Kidney (tissue), 14 donors: ENCODE results near the gene DHFR. TPM values are rescaled to one million over a fixed set of nuclear protein-coding genes. Genes with fewer than 3 reads are reported as not detected.

Experiments
- DNase-seq, 5 donors: peaks; one replicate each; pipeline ENCODE4 v3.0.0-alpha.2; 2013 to 2020
- FAIRE-seq: peaks from 2 replicates; lab custom pipeline; 2012; peaks lifted over from hg19 to GRCh38; lab: Jason Lieb, UNC
- H3K27ac ChIP-seq, 2 donors: one replicate each; pipeline ENCODE4 v1.7.0; 2013; ENCODE audit warnings: low read depth in 2 of 2, low read length in 2 of 2, inconsistent platforms in 1 of 2
- H3K27me3 ChIP-seq: one replicate; pipeline ENCODE4 v1.7.1; 2013; ENCODE audit warnings: low read length, inconsistent platforms; ENCODE audit not compliant: control insufficient read depth, insufficient read depth
- H3K36me3 ChIP-seq, 3 donors: one replicate each; pipeline versions ENCODE4 v1.7.0 to v1.7.1; 2013; ENCODE audit warnings: low read length in 3 of 3, control low read depth in 1 of 3, inconsistent platforms in 1 of 3; ENCODE audit not compliant: insufficient read depth in 3 of 3, control insufficient read depth in 2 of 3
- H3K4me1 ChIP-seq, 3 donors: one replicate each; pipeline versions ENCODE4 v1.7.0 to v1.7.1; 2013; ENCODE audit warnings: low read length in 3 of 3, inconsistent platforms in 1 of 3, low read depth in 1 of 3; ENCODE audit not compliant: control insufficient read depth in 2 of 3, insufficient read depth in 2 of 3
- H3K4me3 ChIP-seq, 3 donors: one replicate each; pipeline versions ENCODE4 v1.7.0 to v1.8.1; 2013; ENCODE audit warnings: low read length in 3 of 3, control low read depth in 1 of 3, inconsistent platforms in 1 of 3
- H3K9ac ChIP-seq, 3 donors: one replicate each; pipeline versions ENCODE4 v1.7.0 to v1.7.1; 2013; ENCODE audit warnings: low read length in 3 of 3, control low read depth in 1 of 3, inconsistent platforms in 1 of 3
- H3K9me3 ChIP-seq, 3 donors: one replicate each; pipeline versions ENCODE4 v1.7.0 to v1.7.1; 2013; ENCODE audit warnings: low read length in 3 of 3, control low read depth in 1 of 3, inconsistent platforms in 1 of 3; ENCODE audit not compliant: control insufficient read depth in 2 of 3, insufficient read depth in 1 of 3
- CTCF ChIP-seq: IDR thresholded peaks from 3 replicates; pipeline ENCODE4 v1.5.1; 2012; ENCODE audit warnings: mild to moderate bottlenecking, moderate library complexity, borderline replicate concordance; ENCODE audit not compliant: insufficient read depth; ENCODE audit errors: extremely low read depth
- intact Hi-C: fragments of 100-400 bp; cut with DNase I; formaldehyde crosslinking; loops from one replicate; pipeline ENCODE4 v1.11.1; 2022
- polyA plus RNA-seq: library from polyadenylated mRNA; stranded (reverse); fragments of 350-450 nt; fragmentation: Illumina TruSeq; extraction: RNeasy Lipid Tissue Mini Kit (QIAGEN cat#74804); gene quantifications from one replicate; pipeline ENCODE4 v1.2.3, GENCODE V29; 2014; ENCODE audit warnings: low read depth, low replicate concordance; ENCODE audit not compliant: insufficient read depth
- total RNA-seq: library from RNA; stranded (reverse); fragmentation: NEBNext Ultra II Directional; extraction: Animal tissue kit (Norgen Biotek cat#: 25700); gene quantifications from one replicate; pipeline ENCODE4 v1.2.1, GENCODE V29; 2021
- donor health status: control.
- donor health status: control.
- donor health status: control.
- donor health status: control.
- donor health status: control.
- donor health status: DM: yes; HTN: yes; CAD: no.
- donor health status: Normal renal cell carcinoma (clear cell type).

Gene DHFR
- total and polyA plus RNA-seq, 2 donors from 2014 or later, result 13.7 to 14.3 TPM

- FAIRE-seq (no peak), DNase-seq (no peak)
- no peaks in the 10 kb centered on the region for H3K27me3 ChIP-seq
- H3K9me3 ChIP-seq, result no peaks in the 10 kb centered on the region
- no peaks in the 10 kb centered on the region for H3K4me1 ChIP-seq
- intact Hi-C loops, result no loop called here
- H3K9ac ChIP-seq, result no peak overlapping the region
- no peaks in the 10 kb centered on the region for H3K36me3 ChIP-seq
- H3K27ac ChIP-seq, result no peak overlapping the region
- no peak for TF ChIP-seq CTCF
- H3K4me3 ChIP-seq, result no peak overlapping the region
Observed at GRCh38 chr5:80600943-80601693, 53.7 kb downstream of the DHFR start.

DNA sequence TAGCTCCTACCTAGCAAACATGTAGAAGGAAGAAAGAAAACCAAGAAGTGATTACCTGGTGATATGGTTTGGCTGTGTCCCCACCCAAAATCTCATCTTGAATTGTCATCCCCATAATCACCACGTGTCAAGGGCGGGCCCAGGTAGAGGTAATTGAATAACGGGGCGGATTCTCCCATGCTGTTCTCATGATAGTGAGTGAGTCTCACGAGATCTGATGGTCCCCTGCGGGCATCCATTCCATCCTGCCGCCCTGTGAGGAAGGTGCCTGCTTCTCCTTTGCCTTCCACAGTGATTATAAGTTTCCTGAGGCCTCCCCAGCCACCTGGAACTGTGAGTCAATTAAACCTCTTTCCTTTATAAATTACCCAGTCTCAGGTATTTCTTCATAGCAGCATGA, 57.3 kb downstream of the DHFR start:
- H3K27ac ChIP-seq, result no peak overlapping the region
- H3K4me1 ChIP-seq, result no peaks in the 10 kb centered on the region
- H3K9me3 ChIP-seq, result no peaks in the 10 kb centered on the region
- TF ChIP-seq CTCF, result no peak
- H3K36me3 ChIP-seq, result no peaks in the 10 kb centered on the region
- no peaks in the 10 kb centered on the region for H3K27me3 ChIP-seq
- intact Hi-C loops, result no loop called here
- no peak overlapping the region for H3K9ac ChIP-seq
- DNase-seq, result no peak
- no peak overlapping the region for H3K4me3 ChIP-seq
- no peak for FAIRE-seq

DNA sequence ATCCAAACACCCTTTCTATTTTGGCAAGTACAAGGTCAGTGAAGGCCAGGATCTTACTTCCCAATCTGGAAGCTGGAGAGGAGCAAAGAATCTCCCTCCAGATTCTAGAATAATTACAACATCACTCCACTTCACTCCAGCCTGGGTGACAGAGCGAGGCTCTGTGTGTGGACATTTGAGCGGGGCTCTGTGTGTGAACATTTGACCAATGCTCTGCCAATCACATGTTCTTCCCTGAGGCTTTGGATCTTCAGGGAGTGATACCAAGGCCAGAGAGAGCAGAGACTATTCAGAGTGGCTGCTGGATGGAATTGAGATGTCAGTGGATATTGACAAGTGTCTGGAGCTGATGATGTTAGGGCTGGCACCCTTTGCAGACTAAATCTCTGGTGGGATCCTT, 60.0 kb downstream of the DHFR start:
- no peak for FAIRE-seq
- no peak for TF ChIP-seq CTCF

More for the DNA sequence above, 60.0 kb downstream of the DHFR start:
- H3K9me3 ChIP-seq, result no peaks in the 10 kb centered on the region
- H3K27me3 ChIP-seq, result no peaks in the 10 kb centered on the region
- no peaks in the 10 kb centered on the region for H3K36me3 ChIP-seq
- no peak overlapping the region for H3K4me3 ChIP-seq
- H3K9ac ChIP-seq, result no peak overlapping the region
- intact Hi-C loops, result no loop called here
- no peak overlapping the region for H3K27ac ChIP-seq
- peaks cover 0 to 6% (median 3%) of the 10 kb centered on the region in 3 donors for H3K4me1 ChIP-seq
- DNase-seq, result no peak
